GM18505 (cell line): ENCODE data around the gene FAM83D.

ENCODE experiments used
- ATAC-seq: cut with Tn5 transposase; IDR thresholded peaks from one replicate; pipeline ENCODE4 v1.9.1; 2021; ENCODE audit not compliant: unreplicated experiment
- POLR2A ChIP-seq: IDR thresholded peaks from 4 replicates; pipeline ENCODE4 v1.6.1; 2011; ENCODE audit warnings: borderline replicate concordance; ENCODE audit not compliant: insufficient read depth, insufficient read length; ENCODE audit errors: extremely low read depth

The FAM83D gene

DNA sequence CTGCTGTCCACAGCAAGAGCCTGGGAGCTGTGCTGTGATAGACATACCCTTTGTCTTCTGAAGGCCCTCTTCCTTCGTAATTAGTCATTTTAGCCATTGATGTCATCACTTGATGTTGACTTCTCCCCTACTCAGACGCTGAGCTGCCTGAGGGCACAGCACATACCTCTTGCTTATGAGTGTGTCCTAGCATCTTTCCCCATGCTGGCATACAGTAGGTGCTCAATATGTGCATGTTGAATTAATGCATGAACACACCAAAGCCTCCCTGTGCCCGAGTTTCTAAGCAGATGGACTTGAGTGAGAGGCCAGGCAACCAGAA is 35.8 kb upstream of the FAM83D start:
- TF ChIP-seq POLR2A: no peak
- no peak for ATAC-seq

DNA sequence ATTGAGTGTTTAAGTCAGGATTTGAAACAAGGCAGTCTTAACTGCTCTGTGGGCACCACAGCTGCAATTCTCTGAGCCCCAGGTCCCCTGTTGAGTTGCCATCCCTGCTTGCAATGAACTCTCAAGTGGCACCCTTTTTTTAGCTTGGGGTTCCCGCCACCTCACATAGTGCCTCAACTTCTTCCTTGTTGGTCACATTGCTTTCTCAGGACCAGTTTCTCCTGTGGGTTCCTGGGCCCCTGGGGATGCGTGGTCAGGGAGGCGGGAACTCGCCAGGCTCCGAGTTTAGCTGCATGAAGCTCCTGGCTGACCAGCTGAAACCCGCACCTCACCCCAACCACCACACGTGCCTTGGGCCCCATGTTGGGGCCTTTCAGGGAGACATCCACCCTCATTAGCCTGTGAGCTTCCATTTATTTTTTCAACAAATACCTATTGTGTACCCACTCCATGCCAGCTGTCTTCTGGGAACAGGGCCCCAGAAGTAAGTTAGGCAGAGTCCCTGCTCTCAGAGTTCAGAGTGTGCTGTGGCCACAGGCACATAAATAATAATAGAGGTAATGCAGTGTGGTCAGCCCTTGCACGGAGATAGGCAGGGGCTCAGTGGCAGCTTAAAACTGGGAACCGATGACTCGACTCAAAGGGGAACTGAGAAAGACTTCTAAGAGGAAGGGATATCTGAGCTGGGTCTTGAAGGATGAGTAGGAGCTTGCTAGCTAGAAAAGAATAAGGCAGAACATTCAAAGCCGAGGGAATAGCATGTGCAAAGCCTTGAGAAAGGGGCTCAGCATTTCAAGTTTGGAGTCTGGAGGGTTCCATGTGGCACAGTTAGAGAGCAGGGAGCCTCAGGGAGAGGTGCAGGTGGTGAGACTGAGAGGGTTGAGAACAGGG is 33.9 kb upstream of the FAM83D start:
- peak; percentile 10 for TF ChIP-seq POLR2A
- ATAC-seq: peak; percentile 45

DNA sequence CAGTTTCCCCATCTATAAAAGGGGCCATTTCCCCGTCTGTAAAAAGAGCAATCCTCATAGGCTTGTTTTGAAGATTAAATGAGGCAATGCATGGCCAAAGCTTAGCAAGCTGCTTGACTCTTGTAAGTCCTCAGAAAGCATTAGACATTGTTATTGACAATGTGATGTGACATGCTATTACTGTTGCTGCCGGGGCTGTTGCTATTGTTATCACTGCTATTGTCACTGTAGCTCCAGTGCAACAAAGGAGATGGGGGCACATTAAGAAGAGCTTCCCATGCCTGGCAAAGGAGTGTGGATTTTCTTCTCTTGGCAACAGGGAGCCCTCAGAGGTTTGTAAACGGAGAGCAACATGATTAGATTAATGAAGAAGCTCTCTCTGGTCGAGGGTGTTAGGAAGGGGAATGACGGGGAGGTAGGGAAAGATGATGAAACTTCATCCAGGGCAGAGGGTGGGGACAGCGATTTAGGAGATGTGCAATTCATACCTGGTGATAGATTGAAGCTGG is 33.1 kb upstream of the FAM83D start:
- no peak for ATAC-seq

DNA sequence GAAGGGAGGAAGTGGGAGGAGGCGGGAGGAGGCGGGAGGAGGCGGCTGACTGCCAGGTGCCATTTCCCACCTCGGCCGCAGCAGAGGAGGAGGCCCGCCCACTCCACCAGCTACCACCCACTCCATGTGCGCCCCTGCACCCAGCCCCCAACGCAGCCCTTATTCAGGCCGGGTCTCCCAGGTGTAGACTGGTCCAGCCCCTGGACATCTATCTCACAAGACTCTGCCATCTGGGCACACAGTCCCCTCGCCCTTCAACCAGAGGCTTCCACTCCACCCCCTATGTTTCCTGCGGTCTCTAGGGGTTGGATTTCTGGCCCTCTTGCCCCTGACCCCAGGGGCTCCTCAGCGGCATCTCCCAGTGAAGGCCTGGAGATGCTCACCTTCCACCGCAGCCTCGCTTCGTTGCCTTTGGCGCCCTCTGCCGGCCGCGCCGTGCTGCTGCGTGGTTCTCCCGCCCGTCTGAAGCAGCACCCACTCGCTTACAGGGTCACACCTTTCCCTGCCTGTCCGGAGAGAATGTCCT is 32.6 kb upstream of the FAM83D start:
- TF ChIP-seq POLR2A: no peak
- peak; percentile 59 for ATAC-seq

More for the DNA sequence above, 33.1 kb upstream of the FAM83D start:
- peak; percentile 23 for TF ChIP-seq POLR2A

DNA sequence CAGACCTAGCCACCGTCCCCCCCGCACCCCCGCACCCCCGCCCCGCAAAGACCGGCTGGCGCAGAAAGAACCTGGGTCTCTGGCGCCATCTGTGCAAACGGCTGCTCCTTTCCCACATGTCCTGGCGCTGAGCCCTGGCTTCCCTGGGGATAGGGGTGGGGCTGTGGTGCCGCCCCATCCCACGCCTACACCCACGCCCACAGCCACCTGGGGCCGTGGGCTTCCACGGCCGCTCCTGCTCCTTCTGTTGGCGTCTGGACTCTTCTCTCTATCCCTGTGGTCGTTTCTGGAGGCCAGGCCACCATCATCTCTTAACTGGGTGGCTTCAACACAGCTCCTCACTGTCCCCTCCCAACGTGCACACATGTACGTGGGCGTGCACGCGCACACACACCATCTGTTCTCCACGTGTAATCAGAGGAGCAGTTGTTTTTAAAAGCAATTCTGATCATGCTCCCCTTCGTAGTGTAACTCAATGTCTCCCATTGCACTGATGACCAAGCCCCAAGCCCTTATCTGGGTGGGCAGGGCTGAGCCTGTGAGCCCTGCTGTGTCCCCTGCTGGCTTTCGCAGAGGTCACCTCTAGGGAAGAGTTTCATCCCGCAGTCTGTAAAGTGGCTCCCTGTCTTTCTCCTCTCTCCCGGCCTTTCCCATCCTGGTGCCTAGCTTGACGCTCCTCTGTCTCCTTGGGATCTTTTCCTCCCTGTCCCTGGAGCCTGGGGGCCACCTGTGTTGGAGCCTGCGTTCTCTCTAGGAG is 31.9 kb upstream of the FAM83D start:
- no peak for ATAC-seq
- TF ChIP-seq POLR2A: no peak

DNA sequence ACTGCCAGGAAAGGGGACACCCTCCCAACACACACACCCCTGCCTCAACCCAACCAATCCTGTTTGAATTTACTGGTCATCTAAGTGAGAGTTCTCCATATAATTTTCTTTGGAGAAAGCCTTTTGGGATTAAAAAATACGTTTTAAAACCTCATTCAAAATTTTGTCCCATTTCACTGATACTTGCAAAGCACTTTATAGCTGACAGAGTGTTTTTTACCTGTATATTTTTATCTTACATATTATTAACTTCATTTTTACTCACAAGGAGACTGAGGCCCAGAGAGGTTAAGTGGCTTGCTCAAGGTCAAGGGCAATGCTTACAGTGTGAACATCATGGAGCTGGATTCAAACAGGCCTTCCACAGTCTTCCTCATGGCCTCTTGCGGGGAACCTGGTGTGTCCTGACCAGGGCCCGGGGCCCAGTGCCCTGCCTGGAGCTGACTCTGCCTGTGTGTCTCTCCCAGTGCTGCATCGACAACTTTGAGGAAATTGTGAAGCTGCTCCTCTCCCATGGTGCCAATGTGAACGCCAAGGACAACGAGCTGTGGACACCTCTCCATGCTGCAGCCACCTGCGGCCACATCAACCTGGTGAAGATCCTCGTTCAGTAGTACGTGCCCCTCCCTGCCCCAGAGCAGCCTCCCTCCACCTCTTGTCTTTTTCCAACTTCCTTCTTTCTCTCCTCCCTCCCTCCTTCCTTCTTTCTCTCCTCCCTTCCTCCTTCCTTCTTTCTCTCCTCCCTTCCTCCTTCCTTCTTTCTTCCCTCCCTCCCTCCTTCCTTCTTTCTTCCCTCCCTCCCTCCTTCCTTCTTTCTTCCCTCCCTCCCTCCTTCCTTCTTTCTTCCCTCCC is 30.9 kb upstream of the FAM83D start:
- no peak for ATAC-seq
- TF ChIP-seq POLR2A: no peak

DNA sequence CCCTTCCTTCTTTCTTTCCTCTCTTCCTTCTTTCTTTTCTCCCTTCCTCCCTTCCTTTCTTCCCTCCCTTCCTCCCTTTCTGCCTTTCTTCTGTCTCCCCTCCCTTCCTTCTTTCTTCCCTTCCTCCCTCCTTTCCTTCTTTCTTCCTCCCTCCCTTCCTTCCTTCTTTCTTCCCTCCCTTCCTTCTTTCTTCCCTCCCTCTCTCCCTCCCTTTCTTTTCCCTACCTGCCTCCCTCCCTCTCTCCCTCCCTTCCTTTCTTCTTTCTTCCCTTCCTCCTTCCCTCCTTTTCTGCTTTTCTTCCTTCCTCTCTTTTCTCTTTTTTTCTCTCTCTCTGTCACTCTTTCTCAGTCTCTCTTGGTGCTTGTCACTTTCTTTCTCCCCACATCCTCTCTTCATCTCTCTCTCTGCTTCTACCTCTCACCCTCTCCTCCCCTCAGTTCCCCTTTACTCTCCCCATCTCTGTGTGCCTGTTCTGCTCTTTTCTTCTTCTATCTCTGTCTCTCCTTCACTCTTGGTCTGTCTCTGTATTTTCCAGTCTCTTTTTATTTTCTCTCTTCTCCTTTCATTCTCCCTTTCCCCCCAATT is 30.1 kb upstream of the FAM83D start:
- no peak for TF ChIP-seq POLR2A
- ATAC-seq: no peak

DNA sequence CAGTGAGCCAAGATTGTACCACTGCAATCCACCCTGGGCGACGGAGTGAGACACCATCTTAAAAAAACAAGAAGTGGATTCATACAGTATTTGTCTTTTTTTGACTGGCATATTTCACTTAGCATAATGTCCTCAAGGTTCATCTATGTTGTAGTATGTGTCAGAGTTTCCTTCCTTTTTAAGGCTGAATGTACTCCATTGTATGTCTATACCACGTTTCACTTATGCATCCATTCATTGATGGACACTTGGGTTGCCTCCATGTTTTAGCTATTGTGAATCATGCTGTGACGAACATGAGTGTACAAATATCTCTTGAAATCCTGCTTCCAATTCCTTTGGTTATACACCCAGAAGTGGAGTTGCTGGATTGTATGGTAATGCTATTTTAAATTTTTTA is 28.9 kb upstream of the FAM83D start:
- TF ChIP-seq POLR2A: no peak
- ATAC-seq: no peak

DNA sequence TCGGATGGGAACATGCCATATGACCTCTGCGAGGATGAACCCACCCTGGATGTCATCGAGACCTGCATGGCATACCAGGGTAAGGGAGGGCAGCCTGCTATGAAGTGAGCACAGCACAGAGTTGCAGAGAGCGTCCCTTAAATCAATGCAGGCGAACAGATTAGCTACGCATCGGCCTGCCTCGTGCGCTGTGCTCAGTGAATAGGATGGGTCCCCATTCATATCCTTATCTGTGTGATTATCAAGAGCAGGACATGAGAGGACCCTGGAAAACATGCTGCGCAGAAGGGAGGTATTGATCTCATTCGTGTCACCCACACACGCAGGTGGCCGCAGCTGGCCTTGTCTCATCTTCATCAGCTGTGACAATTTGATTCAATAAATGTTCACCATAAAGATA is 25.6 kb upstream of the FAM83D start:
- ATAC-seq: no peak
- no peak for TF ChIP-seq POLR2A

DNA sequence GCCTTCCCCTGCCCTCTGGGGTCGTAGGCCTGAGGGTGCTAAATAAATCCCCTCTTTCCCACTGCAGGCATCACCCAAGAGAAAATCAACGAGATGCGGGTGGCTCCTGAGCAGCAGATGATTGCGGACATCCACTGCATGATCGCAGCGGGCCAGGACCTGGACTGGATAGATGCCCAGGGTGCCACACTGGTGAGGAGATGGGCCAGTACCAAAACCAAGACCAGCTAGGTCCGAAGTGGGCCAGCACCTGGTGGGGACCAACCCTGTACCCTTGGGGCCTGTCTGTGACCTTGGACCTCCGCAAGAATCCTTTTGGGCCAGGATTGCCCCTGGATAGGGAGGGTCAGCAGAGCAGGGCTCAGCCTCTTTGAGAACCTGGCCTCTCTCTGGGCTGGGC is 23.6 kb upstream of the FAM83D start:
- no peak for TF ChIP-seq POLR2A
- no peak for ATAC-seq

DNA sequence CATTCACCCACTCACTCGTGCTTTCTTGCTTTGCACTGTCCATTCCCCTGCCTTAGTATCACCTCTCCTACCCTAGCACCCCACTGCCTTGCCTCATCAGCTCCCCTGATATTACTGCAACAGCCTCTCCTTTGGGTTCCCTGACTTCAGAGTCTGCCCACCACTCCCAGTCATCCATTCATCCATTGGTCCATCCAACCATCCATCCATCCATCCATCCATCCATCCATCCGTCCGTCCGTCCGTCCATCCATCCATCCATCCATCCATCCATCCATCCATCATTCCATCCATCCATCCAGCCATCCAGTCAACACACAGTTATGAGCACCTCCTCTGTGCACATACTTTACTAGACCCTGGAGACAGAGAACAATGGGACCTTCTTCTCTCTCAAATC is 22.9 kb upstream of the FAM83D start:
- TF ChIP-seq POLR2A: no peak
- no peak for ATAC-seq

DNA sequence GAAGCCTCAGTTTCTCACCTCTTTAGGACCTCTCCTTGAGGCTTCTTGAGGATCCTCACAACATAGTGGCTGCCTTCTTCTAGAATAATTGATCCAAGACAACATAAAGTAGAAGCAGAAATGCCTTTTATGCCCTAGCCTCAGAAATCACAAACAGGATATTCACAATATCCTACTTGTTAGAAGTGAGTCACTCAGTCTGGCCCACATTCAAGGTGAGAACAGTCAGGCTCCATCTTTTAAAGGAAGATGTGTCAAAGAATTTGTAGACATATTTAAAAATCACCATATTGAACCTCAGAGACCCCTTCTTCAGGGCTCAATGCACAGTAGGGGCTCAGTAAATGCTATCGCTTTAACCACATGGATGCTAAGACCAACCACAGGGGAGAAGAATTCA is 20.8 kb upstream of the FAM83D start:
- no peak for ATAC-seq
- no peak for TF ChIP-seq POLR2A
